OCI-LY7 (cell line): ENCODE results near the gene APRT.

ENCODE experiments used
- CTCF ChIP-seq: fragments of 200-600 bp; sonication (generic); conservative IDR thresholded peaks from 2 replicates; pipeline ENCODE4 v1.5.1; 2014; ENCODE audit warnings: mild to moderate bottlenecking, antibody characterized with exemption, low read length, moderate library complexity, mixed read lengths
- EZH2phosphoT487 ChIP-seq: fragments of 200-600 bp; sonication (generic); IDR thresholded peaks from 2 replicates; pipeline ENCODE4 v1.6.1; 2018; ENCODE audit warnings: low read depth, borderline replicate concordance, mild to moderate bottlenecking, mixed run types, antibody characterized with exemption, low read length, moderate library complexity, mixed read lengths

DNA sequence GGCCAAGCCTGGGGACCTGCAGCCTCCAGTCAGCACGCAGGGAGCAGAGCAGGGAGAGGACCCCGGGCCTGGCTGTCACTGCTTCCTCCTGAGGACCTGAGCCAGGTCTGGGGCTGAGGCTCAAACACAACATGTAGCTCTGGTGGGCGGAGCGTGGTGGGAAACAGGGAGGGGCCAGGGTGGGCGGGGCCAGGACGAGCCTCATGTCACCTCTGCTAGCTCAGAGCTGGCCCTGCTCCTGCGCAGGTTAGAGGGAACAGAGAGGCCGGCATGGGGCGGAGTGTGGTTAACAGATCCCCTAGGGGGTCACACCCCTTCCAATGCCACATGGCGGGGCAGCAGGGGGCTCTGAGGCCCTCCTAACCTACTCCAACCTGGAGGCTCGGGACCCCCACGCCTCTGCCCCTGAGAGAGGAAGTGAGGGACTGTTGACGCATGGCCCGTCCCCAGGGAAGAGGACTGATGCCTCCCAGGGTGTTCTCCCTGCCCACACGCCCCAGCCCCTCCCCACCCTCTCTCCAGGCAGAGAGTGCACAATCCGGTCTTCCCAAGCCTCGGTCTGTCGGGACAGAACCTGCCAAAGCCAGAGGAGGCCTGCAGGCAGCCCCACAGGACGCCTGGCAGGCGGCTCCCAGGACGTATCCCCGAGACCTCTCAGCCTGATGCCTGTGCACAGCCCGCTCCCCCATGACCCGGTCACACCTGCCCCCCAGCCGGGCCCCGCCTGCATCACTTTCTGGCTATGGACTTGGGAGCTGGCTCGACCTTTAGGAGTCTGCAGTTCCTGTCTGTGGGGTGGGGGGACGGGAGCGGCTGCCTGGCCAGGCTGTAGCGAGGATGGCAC lies 41.9 kb downstream of the APRT start:
- TF ChIP-seq CTCF (no peak), EZH2phosphoT487 (no peak)
